Stimulated activated CD8-positive, alpha-beta memory T cell treated with anti-CD3 and anti-CD28 coated beads, Interleukin-7, amount 100 ng/mL, for 4 hours (primary cell): ENCODE measurements around the gene GEMIN5.
"Not testable (repeated sequence)": the region's sequence is repeated elsewhere in the genome, so short reads cannot be mapped to it uniquely, and the experiment has no call there.

ENCODE experiments used
- DNase-seq, 2 donors: peaks; one replicate each; pipeline ENCODE4 v3.0.0-alpha.2; 2020; ENCODE audit warnings: low read depth in 2 of 2

Gene GEMIN5, protein sequence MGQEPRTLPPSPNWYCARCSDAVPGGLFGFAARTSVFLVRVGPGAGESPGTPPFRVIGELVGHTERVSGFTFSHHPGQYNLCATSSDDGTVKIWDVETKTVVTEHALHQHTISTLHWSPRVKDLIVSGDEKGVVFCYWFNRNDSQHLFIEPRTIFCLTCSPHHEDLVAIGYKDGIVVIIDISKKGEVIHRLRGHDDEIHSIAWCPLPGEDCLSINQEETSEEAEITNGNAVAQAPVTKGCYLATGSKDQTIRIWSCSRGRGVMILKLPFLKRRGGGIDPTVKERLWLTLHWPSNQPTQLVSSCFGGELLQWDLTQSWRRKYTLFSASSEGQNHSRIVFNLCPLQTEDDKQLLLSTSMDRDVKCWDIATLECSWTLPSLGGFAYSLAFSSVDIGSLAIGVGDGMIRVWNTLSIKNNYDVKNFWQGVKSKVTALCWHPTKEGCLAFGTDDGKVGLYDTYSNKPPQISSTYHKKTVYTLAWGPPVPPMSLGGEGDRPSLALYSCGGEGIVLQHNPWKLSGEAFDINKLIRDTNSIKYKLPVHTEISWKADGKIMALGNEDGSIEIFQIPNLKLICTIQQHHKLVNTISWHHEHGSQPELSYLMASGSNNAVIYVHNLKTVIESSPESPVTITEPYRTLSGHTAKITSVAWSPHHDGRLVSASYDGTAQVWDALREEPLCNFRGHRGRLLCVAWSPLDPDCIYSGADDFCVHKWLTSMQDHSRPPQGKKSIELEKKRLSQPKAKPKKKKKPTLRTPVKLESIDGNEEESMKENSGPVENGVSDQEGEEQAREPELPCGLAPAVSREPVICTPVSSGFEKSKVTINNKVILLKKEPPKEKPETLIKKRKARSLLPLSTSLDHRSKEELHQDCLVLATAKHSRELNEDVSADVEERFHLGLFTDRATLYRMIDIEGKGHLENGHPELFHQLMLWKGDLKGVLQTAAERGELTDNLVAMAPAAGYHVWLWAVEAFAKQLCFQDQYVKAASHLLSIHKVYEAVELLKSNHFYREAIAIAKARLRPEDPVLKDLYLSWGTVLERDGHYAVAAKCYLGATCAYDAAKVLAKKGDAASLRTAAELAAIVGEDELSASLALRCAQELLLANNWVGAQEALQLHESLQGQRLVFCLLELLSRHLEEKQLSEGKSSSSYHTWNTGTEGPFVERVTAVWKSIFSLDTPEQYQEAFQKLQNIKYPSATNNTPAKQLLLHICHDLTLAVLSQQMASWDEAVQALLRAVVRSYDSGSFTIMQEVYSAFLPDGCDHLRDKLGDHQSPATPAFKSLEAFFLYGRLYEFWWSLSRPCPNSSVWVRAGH (N-terminal part only)

GRCh38 chr5:154937718-154938466 lies at the start of gene GEMIN5:
Gene GEMIN5, minus strand, starts transcription at chr5:154938211. Its CDS starts 78 bp downstream, at chr5:154938133.
- DNase-seq, result peak; percentile 58 to 79

DNA sequence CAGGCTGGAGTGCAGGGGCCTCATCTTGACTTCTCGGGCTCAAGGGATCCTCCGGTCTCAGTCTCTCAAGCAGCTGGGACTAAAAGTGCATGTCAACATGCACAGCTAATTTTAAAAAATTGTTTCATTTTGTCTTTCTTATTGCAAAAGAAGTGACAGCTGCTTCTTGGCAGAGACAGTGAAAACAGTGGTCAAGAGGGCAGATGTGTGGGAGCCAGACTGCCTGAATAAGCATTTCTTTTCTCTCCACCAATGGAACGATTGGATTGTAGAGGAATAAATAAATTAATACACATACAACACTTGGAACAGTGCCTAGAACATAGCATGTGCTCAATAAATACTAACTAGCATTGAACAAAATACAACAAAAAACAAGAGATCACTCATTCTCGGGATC lies 48.1 kb upstream of the GEMIN5 start:
- DNase-seq, result no peak

- DNase-seq, result no peak
Observed at GRCh38 chr5:154984946-154985516, 47.0 kb upstream of the GEMIN5 start.

DNA sequence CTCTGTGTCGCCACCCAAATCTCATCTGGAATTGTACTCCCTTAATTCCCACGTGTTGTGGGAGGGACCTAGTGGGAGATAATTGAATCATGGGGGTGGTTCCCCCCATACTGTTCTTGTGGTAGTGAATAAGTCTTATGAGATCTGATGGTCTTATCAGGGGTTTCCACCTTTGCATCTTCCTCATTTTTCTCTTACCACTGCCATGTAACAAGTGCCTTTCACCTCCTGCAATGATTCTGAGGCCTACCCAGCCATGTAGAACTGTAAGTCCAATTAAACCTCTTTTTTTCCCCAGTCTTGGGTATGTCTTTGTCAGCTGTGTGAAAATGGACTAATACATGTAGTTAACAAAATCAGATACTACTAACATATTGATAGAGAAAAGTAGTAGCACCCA lies 40.3 kb upstream of the GEMIN5 start:
- not testable (repeated sequence) for DNase-seq

DNA sequence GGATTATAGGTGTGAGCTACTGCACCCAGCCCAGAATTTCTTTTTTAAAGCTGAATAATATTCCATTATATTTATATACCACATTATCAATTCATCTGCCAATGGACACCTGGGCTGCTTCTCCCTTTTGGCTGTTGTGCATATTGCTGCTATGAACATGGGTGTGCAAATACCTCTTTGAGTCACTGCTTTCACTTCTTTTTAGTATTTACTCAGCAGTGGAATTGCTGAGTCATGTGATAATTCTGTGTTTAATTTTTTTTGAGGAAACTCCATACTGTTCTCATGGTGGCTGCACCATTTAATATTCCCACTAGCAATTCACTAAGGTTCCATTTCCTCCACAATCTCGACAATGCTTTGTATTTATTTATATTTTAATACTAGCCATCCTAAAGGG lies 39.4 kb upstream of the GEMIN5 start:
- DNase-seq, result no peak

GRCh38 chr5:154976082-154976481 lies 38.1 kb upstream of the GEMIN5 start:
- not testable (repeated sequence) for DNase-seq

DNA sequence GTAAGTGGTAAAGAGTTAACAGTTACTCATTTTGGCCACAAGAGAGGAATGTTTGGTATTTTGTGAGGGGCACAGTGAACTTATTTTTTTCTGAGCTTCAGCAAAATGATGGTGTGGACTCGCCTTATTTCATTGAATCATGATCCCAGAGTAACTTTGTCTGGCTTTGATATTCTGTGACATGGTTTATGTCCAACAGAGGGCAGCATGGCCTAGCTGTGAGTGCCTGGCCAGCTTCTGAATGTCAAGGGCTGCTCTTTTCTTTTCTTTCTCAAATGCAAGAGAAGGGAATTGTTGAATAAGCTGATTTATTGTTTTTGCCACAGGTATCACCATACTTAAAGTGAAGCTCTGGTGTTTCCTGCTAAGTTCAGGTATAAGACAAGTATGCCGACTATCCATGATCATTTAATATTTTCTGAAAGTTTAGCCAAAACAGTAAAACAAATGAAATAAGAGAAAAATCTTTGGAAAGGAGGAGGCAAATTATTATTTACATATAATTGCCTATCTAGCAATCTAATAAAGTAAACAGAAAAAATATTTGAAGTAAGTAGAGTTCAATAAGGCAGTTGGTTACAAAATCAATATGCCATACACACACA lies 34.6 kb upstream of the GEMIN5 start:
- no peak for DNase-seq

- no peak for DNase-seq
Observed at GRCh38 chr5:154971501-154971900, 33.5 kb upstream of the GEMIN5 start.

DNA sequence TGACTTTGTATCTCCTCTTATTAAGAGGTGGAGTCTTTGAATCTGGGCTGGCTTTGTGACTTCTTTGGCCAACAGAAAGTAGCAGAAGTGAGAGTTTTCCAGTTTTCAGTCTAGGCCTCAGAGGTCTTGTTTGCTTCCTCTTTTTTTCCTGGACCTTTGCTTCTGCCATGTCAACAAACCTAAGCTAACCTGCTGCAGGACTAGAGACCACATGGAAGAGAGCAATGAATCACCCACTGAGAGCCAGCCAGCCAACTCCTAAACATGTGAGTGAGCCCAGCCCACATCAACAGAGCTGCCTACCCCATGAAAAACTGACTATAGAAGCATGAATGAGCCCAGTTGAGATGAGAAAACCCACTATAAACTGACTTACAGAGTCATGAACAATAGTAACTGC lies 32.7 kb upstream of the GEMIN5 start:
- no peak for DNase-seq

DNA sequence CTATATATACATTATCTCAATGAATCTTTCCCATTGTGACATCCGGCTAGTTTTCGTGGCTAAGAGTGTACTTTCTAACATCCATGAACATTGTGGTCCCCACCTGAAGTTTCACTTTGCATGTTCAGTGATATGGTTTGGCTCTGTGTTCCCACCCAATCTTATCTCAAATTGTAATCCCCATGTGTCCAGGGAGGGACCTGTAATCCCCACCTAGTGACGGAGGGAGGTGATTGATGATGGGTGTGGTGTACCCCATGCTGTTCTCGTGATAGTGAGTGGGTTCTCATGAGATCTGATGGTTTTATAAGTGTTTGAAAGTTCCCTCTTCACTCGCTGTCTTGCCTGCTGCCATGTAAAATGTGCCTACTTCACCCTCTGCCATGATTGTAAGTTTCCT lies 30.9 kb upstream of the GEMIN5 start:
- DNase-seq, result no peak

GRCh38 chr5:154967421-154968024 lies 29.5 kb upstream of the GEMIN5 start:
- DNase-seq, result no peak

DNA sequence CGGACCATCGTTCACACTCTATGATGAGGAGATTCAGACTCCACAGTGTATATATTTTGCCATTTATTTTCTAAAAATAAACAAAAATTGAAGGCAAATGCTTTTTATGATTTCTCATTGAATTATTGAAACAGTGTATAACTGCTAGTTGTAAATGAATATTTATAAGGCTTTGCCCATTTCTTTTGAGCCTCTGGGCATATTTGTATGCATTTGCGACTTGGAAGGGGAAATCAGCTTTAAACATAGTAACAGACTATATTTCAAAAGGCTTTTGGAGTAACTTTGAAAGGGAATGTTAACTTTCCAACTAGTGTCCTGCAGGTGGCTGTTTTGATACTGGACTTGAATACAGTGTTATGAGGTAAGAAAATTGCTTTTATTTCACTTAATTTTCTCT lies 28.9 kb upstream of the GEMIN5 start:
- no peak for DNase-seq

DNA sequence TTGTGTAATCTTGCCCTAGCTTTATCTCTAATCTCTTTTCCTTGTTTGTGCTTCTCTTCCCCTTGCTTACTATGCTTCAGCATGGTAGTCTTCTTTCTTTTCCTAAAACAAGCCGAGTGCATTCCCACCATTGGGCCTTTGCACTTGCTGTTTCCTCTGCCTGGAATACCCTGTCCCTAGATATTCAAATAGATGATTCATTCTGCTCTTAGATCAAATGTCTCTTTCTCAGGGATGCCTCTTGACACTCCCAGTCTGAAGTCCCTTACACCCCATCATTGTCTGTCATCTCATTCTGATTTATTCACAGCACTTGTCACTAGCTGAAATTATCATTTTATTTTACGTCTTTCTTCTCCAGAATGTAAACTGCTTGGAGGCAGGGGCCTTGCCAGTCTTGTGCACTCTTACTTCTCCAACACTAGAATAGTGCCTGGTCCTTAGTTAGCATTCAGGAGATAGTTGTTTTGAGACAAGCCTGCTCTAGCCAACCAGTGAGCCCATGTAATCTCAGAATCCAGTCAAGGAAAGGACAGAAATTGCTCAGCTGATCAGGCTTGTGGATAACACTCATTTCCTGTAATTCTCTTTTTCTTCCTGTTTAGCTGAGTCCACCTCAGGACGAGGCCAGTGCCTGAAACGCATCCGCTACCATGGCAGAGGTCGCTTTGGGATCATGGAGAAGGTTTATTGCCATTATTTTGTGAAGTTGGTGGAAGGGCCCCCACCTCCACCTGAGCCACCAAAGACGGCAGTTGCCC lies 28.2 kb upstream of the GEMIN5 start:
- no peak for DNase-seq

DNA sequence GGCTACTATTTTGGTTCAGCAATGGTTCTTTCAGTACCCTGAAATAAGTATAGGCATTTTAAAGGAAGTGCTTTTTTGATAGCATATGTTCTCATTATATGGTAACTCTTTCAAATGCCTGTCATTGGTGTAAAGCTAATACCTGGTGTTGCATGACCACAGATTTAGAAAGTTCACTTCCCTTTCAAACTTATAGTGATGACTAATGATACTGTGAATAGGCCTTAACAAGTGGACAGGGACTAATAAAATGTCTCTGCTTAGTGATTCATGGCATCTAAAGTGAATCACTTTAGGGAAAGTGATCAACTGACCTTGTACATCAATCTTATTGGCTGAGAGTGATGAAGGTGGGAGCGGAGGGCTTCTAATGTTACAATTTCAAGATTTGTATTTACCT lies 24.5 kb upstream of the GEMIN5 start:
- DNase-seq, result no peak

DNA sequence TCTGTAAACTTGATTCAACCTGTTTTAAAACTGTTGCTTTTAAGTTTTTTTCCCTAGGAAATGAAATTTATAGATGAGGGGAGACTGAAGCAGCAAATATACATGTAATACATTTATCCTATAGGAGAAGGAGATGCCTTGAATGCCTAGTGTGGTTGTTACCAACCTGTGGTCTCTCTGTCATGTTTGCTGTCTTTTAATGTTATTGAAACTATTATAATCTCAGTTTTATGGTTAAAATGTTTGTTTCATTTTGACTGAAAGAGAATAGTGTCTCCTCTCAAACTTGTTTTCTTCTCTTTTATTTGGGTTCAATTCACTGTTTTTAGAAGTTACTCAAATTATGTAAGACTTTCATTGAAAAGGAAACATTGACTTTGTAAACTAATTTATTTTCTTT lies 18.7 kb upstream of the GEMIN5 start:
- DNase-seq, result no peak

- DNase-seq, result no peak
Observed at GRCh38 chr5:154949781-154950180, 11.8 kb upstream of the GEMIN5 start.

DNA sequence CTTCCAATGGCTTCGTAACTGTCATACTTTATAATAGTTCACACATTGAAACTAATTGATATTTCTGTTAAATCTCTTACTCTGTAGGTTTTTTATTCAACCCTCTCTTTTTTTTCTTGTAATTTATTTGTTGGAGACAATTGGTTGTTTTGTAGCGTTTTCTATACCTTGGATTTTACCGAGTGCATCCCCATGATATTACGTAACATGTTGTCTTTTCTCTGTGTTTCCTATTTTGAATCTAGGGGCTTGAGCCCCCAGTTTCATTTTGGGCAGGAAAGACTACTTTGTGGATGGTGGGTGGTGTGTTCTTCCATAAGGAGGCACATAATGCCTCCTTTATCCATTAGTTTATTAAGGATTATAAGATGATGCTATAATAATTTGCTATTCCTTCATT lies 10.3 kb upstream of the GEMIN5 start:
- DNase-seq, result no peak

GRCh38 chr5:154947778-154948177 lies 9.8 kb upstream of the GEMIN5 start:
- no peak for DNase-seq

DNA sequence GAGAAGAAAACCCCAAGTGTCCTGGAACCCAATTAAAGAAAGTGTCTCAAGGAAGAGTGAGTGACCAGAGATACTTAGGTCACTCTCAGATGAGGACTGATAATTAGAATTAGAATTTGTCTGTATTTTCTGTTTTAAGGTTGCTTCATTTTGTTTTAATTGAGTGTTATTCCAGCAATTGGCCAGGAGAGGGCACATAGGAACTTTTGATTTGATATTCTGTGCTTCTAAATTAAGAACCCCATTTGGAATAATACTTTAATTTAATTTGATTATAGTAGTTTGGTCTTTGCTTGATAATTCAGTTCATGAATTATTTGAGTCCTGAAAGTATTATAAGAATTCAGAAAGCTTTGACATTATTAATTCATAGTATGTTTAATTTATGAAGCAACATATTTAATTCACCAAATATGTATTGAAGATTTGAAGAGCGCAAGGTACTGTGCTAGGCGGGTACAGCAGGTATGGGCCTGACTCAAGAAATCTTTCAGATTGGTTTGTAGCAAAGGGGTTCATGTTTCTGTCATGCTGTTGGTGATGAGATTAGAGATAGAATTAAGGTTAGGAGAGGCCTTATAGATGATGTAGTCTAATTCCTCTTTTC lies 7.8 kb upstream of the GEMIN5 start:
- no peak for DNase-seq
